Activated effector memory CD4-positive, alpha-beta T cell treated with Interleukin-2 at 50 U/mL for 16 hours (primary cell): ENCODE data around the gene BCAS3.
A peak's percentile ranks its signal among the peaks of the same experiment; 100 is the strongest.
"Not testable (repeated sequence)": the region's sequence is repeated elsewhere in the genome, so short reads cannot be mapped to it uniquely, and the experiment has no call there.

Experiments
- DNase-seq: peaks from one replicate; pipeline ENCODE4 v3.0.0-alpha.2; 2020

BCAS3 gene

DNA sequence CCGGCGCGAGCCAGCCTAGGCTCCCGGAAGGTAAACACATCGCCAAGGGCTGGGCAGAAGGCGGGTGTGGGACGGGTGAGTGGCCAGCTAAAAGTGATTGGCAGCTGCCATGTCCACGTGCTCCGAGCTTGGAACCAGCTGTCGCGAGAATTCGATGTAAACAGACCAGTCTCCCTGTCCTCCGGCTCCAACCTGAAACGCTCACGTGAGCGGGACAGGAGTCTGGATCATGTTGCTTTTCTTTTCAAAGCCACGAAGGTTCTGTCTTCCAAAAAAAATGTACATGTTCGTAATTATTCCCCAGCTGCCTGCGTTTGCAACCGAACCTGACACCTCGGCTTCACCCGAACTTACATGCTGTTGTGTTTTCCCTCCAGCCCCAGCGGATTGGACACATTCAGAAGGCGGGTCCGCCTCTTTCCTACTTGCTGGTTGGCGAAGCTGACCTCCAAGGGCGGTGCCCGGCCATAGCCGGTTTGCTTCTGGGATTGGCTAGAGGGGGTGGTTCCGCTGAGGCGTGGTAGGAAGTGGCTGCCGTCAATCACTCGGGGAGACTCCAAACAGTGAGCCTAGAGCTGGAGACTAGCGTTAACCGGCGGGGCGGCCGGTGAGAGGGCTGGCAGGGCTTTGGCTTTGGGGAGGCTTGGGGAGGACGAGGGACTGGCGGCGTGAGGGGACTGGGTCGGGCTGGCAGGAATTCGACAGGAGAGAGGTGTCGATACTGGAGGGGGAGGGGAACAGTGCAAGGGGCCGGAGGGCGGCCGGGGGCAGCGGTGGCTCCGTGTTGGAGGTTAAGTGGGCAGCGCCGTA, at the start of gene BCAS3:
Gene BCAS3 (plus strand): TSS at position 544 of the 810 bp plus-strand sequence.
- peak; percentile 94 for DNase-seq

GRCh38 chr17:60628252-60628889, 49.3 kb upstream of the BCAS3 start:
- DNase-seq: no peak

DNA sequence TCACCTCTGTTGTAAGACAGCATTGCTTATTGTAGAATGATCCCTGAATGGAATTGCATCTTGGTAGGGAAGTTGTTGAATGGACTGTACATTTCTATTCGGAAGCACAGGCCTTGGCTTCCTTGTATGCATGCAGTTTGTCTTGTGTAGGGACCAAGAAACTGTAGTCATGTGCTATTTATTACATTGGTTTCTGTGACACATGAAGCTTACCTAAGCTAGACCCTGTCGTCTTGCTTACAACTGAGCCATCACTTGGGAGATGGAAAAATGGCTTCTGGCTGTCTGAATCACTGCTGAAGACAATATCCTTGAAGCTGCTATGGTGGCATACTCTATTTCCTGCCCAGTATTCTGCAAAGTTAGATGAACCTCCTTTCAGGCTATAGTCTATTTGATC, 48.5 kb upstream of the BCAS3 start:
- DNase-seq: no peak

DNA sequence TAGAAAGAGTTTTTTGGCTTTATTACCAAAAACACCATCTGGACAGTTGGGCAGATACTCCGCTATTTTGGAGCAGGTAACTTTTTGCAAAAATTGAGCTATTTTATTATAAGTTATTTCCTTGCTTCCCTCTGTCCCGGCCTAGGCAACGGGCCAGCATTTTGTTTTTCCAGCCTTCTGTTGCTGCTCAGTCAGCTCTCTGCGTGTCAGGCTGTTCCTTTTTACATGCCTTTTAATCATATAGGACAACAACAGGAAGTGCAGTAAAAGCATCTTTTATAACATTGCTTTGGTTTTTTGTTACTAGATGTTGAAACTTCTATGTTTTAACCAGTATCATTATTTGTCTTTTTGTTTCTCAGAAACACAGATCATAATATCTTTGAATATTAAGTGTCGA, 47.3 kb upstream of the BCAS3 start:
- DNase-seq: no peak

DNA sequence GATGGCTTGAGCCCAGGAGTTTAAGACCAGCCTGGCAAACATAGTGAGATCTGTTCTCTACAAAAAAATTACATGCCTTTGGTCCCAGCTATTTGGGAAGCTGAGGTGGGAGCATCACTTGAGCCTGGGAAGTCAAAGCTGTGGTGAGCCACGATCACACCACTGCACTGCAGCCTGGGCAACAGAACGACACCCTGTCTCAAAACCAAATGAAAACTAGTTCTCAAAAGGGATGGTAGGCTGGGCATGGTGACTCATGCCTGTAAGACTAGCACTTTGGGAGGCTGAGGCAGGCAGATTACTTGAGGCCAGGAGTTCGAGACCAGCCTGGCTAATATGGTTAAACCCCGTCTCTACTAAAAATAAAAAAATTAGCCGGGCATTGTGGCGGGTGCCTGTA, 46.5 kb upstream of the BCAS3 start:
- DNase-seq: no peak

DNA sequence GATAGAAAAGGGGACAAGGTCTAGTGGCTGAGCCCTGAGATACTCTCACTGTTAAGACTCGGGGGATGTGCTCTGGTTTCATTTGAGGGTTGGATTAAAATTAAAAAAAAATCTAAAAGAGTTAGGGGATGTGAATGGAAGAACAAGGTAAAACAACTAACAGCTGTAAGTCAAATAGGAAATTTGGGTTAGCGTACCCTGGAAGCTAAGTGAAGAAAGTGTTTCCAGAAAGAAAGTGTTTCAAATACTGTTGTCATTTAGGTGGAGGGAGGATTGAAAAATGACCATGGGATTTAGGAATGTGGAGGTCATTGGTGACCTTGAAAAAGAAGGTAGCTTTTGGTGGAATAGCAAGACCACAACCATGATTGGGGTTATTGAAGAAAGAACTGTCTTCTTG, 40.0 kb upstream of the BCAS3 start:
- DNase-seq: no peak

DNA sequence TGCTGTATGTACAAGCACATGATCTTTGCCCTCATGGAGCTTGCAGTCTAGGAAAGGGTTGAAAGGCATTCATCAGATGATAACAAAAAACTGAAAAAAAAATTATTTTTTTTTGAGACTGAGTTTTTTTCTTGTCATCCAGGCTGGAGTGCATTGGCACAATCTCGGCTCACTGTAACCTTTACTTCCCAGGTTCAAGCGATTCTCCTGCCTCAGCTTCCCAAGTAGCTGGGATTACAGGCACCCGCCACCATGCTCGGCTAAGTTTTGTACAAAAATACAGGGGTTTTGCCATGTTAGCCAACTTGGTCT, 38.7 kb upstream of the BCAS3 start:
- no peak for DNase-seq

GRCh38 chr17:60640503-60640902, 37.1 kb upstream of the BCAS3 start:
- DNase-seq: no peak

DNA sequence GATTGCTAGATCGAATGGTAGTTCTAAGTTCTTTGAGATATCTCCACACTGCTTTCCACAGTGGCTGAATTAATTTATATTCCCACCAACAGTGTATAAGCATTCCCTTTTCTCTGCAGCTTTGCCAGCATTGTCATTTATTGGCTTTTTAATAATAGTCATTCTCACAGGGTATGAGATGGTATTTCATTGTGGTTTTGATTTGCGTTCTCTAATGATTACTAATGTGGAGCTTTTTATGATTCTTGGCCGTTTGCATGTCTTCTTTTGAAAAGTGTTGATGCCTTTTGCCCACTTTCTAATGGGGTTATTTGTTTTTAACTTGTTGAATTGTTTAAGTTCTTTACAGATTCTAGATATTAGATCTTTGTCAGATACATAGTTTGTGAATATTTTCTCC, 36.5 kb upstream of the BCAS3 start:
- DNase-seq: no peak

- no peak for DNase-seq
Observed at GRCh38 chr17:60641810-60642220, 35.8 kb upstream of the BCAS3 start.

DNA sequence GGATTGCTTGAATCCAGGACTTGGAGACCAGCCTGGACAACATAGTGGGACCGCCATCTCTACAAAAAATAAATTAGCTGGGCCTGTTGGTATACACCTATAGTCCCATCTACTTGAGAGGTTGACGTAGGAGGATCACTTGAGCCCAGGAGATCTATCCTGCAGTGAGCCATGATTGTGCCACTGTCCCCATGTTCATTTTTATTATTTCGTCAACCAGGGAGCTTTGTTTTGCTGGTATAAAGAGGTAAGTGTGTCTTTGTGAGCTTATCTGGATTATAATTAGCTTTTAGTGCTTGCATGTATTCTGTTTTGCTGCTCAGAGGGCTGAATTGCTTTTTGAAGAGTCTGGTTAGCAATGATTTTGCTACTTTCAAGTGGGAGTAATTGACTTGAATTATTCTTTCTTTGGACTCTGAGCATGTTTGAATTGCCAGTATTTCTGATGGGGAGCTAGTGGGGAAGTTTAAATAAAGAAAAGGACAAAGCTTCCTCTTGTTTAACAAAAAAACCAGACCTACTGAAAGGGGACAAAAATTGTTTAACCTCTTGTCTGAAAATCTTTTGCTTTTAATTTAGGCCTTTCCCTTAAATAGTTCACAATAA, 31.6 kb upstream of the BCAS3 start:
- DNase-seq: no peak

GRCh38 chr17:60646701-60647100, 30.9 kb upstream of the BCAS3 start:
- DNase-seq: no peak

DNA sequence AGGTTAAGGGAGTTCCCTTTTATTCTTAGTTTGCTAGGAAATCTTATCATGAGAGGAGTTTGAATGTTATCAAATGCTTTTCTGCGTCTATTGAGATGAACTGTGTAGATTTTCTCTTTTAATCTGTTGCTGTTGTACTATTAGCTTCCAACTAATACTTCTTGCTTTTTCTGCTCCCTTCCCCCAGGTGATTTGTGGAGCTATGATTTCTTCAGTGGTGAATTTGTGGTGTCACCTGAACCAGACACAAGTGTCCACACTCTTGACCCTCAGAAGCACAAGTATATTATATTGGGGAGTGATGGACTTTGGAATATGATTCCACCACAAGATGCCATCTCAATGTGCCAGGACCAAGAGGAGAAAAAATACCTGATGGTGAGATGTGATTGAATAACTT, 29.9 kb upstream of the BCAS3 start:
- DNase-seq: no peak

DNA sequence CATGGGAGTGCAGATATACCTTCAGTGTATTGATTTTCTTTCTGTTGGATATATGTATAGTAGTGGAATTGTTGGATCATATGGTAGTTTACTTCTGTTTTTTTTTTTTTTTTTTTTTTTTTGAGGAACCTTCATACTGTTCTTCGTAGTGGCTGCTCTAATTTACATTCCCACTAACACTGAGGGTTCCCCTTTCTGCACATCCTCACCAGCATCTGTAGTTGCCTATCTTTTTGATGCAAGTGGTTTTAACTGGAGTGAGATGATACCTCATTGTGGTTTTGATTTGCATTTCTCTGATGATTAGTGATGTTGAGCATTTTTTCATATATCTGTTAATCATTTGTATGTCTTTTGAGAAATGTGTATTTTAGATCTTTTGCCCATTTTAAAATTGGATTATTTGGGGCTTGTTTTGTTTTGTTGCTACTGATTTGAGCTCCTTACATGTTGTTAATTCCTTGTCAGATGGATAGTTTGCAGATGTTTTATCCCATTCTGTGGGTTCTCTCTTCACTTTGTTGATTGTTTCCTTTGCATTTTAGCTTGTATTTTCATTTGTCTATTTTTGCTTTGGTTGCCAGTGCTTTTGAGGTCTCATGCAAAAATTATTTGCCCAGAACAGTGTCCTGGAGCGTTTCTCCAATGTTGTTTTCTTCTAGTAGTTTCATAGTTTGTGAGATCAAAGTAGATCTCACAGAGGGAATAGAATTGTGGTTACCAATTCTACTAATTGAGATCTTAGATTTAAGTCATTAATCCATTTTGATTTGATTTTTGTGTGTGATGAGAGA, 25.0 kb upstream of the BCAS3 start:
- no peak for DNase-seq

GRCh38 chr17:60653569-60653968, 24.1 kb upstream of the BCAS3 start:
- DNase-seq: no peak

DNA sequence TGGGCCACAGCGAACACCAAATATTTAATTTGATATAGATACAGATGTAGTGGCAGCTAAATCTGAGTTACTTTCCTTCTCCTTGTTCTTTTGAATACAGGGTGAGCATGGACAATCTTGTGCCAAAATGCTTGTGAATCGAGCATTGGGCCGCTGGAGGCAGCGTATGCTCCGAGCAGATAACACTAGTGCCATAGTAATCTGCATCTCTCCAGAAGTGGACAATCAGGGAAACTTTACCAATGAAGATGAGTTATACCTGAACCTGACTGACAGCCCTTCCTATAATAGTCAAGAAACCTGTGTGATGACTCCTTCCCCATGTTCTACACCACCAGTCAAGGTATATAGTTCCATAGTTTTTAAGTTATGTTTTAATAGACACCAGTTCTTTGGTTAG, 21.2 kb upstream of the BCAS3 start:
- DNase-seq: no peak

DNA sequence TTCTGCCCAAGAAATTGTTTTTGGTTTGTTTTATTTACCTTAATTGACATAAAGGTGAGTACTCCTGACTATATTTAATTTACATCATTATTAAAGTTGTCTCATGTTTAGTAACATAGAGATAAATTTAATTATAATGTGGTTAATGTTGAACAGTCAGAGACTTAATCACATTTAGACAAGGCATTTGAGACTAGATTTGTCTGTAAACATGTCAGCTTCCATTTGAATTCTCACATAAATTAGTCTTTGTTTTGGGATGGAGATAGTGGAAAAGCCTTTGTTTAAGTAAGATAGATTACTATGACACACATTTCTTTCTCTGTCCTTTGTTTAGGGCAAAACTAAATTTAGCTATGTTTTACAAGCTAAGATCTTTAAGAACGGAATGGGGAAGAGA, 18.5 kb upstream of the BCAS3 start:
- no peak for DNase-seq

DNA sequence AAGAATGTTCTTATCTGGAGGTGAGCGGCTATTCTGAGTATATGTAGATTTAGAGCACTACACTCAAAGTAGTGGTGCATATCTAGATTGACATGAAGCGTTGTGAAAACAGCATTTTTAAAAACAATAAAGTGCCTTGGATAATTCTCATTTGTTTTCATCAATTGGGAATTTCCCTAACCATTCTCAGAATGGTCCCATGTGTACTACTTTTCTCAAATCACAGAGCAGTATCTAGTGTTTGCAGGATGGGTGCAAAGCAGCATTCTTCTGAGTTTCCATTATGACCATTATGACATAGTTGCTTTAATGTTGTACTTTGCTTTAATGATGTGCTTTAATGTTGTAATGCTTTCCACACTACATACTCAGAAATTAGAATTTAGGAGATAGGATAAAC, 16.2 kb upstream of the BCAS3 start:
- DNase-seq: no peak

- no peak for DNase-seq
Observed at GRCh38 chr17:60664022-60664421, 13.6 kb upstream of the BCAS3 start.

DNA sequence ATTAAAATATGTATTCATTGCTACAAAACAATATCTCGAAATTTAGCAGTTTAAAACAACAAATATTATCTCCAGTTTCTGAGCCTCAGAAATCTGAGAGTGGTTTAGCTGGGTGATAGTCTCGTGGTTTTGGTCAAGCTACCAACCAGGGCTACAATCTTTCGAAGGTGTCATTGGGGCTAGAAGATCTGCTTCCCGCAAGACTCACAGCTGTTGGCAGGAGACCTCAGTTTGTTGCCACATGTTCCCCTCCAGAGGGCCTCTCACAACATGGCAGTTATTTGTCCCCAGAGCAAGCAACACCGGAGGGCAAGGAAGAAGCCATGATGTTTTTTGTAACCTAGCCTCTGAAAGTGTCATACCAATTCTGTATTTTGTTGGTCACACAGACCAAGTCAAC, 12.0 kb upstream of the BCAS3 start:
- no peak for DNase-seq

DNA sequence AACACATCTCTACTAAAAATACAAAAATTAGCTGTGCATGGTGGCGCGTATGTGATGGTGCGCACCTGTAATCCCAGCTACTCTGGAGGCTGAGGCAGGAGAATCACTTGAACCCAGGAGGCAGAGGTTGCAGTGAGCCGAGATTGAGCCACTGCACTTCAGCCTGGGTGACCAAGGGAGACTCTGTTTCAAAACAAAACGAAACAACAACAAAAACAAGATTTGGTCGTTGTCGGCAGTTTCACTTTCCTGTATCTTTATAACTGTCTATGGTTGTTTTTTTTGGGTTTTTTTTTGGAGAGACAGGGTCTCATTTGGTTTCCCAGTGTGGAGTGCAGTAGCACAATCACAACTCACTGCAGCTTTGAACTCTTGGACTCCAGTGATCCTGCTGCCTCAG, 8.9 kb upstream of the BCAS3 start:
- not testable (repeated sequence) for DNase-seq

GRCh38 chr17:60671482-60671881, 6.2 kb upstream of the BCAS3 start:
- no peak for DNase-seq

GRCh38 chr17:60674637-60675036, 3.0 kb upstream of the BCAS3 start:
- not testable (repeated sequence) for DNase-seq

DNA sequence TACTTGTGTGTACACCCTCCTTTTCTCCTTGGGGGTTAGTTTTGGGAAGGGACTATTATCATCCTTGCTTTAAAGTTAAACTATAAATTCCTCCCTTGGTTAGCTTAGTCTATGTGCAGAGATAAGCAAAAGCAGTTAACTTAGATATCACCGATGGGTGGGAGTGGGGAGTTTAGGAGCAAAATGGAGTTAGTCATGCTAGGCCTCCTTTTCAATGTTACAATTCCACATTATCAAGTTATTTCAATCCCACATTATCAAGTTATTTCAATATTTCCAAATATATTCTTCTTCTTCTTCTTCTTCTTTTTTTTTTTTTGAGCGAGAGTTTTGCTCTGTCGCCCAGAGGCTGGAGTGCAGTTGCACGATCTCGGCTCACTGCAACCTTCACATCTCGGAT, 1.7 kb upstream of the BCAS3 start:
- no peak for DNase-seq
